D341Med (cell line): ENCODE results near the gene ASAP2.
"Not testable (repeated sequence)": the region's sequence is repeated elsewhere in the genome, so short reads cannot be mapped to it uniquely, and the experiment has no call there.

Source experiments
- DNase-seq: peaks from one replicate; pipeline ENCODE4 v3.0.0; 2012; ENCODE audit warnings: low spot score

ASAP2 gene

GRCh38 chr2:9251154-9252001 lies 44.8 kb downstream of the ASAP2 start:
- no peak for DNase-seq

GRCh38 chr2:9252002-9252357 lies 45.4 kb downstream of the ASAP2 start:
- no peak for DNase-seq

DNA sequence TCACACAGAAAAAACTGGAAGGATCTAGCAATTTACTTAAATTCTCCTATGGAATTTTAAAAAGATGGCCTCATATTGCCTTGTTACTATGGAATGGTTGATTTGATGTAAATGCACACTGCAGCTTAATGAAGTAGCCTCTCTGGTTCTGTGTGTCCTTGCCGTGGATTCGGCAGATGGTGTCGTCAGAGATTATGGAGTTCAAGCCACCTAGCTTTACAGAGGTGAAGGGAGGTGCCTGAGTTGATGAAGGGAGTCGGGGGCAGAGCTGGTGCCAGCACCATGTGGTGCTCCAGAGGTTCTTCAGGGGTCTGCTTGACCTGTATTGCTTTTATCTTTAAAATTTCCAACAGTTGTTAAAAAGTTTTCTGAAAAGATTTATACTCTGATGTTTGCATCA lies 48.8 kb downstream of the ASAP2 start:
- DNase-seq: no peak

- DNase-seq: no peak
Observed at GRCh38 chr2:9256147-9256546, 49.5 kb downstream of the ASAP2 start.

DNA sequence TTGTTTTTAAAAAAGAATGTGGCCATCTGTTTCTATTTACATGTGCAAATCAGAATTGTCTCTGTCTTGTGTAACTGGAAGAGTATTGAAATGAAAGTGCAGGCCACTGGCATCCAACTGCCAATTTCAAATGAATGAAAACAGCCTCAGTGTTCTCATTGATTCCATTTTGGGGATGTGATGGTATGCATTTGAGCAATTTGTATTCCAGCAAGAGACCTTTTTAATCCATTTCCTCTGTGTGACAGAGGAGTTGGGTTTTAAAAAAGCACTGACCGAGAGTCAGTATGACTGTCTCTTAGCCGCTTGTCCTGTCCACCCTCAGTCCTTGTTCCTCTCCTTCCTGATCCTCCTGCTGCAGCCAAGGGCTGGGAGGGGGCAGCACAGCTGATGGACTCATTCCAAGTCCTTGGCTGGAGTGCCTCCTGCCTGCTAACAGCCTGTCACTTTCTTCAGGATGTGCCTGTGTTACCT lies 50.0 kb downstream of the ASAP2 start:
- no peak for DNase-seq

GRCh38 chr2:9258501-9258900 lies 51.9 kb downstream of the ASAP2 start:
- DNase-seq: no peak

- DNase-seq: no peak
Observed at GRCh38 chr2:9258953-9259399, 52.4 kb downstream of the ASAP2 start.

DNA sequence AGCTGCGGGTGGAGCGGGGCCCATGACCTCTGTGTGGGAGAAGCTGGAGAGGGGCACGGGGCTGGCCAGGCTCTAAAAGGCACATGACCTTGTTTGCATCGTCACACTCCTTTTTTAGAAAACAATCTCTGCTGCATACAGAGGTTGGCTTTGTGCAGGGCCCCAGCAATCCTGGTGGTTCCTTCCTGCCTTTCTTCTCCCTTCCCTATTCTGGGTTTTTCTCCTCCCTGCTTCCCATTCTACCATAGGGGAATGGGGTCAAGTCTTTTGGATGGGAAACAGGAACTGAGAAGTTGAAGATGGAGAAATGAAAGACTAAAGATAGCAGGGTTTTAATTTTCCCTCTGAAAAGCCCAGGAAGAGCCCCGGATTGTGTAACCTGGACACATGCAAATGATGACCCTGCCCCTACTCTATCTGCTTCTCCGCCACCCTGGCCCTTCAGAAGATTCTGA lies 53.9 kb downstream of the ASAP2 start:
- no peak for DNase-seq

DNA sequence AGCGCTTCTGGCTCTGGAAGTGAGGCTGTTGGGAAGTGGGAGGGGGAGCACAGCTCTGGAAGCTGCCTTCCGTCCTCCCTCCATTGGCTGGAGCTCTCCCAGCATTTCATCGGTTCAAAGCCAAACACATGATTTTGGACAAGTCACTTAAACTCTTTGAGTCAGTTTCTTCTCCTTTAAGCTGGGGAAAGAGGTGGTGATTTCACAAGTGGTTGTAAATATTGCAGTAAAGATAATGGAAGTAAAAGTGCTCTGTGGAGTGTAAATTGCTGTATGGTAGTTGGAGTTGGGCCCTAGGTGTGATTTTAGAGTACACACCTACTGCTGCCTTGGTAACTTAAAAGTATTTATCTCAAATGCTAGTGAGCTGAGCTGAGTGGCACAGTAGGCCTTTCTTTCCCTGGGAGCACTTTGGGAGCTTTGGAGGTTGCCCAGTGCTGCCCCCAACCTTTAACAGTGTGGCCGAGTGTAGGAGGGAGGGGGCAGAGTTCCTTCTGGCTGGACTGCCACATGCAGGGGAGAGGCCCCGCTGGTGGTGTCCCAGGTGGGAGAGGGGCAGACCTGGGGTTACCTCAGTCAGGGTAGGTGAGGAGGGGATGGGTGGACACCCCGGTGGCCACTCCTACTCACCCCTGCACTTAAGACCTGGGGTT lies 54.7 kb downstream of the ASAP2 start:
- no peak for DNase-seq

DNA sequence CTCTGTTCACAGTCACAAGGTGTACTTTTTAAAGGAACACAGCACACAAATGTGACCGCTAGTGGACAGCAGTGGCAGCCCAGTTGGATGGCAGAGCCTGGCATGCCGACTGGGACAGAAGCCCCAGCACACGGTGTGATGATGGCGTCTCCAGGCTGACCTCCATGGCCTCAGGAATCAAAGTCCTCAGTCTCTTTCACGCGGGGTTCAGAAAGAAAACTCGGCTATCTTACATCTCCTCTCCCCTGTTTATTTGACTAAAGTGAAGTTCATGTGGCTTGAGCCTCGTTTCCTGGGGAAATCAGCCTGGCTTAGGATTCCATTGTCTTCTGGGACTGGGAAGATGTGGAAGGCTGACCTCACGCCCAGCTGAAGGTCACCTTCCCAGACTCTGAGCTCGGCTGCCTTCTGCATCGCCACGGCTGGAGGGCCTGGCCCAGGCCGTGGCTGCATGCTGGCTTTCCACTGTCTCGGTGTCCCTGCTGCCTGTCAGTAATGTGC lies 56.1 kb downstream of the ASAP2 start:
- DNase-seq: no peak

DNA sequence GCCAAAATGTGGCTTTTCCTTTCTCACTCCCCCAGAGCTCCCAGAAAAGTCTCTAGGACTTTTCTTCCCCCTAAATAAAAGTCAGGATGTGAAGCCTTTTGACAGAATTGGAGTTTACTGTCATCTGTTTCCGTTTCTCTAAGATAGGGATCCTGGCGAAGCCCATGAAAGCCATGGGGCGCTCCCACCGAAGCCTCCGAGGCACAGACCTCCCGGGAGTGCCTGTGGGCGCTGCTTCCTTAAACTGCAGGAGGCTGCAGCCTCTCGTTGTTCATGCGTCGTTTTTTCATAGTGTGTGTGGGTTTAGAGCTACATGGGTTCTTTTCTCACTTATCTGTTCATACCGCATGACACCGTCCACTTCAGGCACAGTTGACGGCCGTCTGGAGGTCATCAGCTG lies 56.8 kb downstream of the ASAP2 start:
- no peak for DNase-seq

DNA sequence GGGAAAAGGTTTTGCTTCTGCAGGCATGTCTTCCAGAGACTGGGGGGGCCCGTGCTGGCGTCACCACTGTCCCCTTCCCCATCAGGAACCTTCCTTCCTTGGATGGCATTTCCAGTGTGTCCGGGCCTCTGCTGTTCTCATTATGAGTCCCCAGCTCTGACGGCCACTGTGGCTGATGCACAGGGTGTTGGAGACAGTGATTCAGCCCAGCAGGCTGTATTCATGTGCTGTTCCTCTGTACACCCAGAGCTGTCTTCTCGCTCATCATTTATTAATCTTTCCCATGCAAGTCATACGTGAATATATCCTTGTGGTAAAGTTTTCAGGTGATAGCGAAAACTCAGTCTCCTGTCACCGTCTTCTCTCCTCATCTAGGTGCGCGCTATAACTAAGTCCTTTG lies 57.7 kb downstream of the ASAP2 start:
- DNase-seq: no peak

- DNase-seq: no peak
Observed at GRCh38 chr2:9266711-9267110, 60.1 kb downstream of the ASAP2 start.

DNA sequence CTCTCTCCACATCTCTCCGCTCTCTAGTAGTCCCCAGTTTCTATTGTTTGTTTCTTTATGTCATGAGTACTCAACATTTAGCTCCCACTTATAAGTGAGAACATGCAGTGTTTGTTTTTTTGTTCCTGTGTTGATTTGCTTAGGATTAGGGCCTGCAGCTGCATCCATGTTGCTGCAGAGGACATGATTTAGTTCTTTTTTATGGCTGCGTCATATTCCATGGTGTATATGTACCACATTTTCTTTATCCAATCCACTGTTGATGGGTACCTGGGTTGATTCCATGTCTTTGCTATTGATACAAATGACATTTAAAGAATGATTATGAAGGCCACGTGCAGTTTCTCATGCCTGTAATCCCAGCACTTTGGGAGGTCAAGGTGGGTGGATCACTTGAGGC lies 60.7 kb downstream of the ASAP2 start:
- not testable (repeated sequence) for DNase-seq

- peak; percentile 48 for DNase-seq
Observed at GRCh38 chr2:9268301-9269080, 61.9 kb downstream of the ASAP2 start.

DNA sequence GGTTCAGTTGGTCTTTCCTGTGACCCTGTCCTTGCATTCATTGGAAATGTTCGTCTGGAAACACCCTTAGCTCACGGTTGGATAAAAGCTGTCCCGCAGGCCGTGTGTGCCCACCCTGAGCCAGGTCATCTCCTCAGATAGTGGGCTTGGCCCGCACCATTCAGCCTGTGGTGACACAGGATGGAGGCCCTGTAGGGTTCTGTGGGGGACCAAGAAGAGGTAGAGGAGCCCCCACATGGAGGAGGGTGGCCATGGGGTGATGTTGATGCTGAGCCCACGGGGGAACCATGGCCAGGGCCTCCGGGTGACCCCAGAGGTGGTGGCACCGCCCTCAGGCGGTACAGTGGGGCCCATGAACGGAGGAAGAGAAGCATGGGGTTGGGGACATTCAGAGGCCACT lies 62.7 kb downstream of the ASAP2 start:
- no peak for DNase-seq

DNA sequence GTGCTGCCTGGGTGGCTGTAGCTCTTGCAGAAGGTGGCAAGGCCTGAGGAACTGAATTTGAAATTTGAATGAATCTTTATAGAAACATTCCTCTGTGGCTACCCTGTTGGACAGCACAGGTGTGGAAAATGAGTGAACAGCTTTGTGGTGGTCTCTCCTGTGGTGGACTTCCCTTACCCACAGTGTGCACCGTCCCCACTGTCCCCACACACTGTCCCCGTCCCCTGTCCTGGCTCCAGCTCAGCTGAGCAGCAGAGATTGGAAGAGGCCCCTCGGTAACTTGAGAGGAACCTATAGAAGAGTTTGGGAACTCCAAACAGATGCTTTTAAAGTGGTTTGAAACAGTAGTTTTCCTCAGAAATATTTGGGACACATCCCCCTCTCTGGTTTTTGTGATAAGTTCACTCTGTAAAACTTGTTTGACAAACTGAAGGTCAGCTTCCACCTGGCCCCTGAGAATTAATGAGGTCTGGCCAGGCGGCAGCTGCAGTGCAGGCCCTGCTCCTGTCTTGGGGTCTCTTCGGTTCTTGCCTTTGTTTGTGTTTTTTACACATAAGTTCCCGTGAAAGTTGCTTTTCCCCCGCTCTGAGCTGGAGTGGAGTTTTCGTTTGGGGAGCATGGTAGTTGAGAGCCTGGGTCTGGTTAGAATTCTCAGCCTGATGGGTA lies 63.2 kb downstream of the ASAP2 start:
- DNase-seq: no peak

DNA sequence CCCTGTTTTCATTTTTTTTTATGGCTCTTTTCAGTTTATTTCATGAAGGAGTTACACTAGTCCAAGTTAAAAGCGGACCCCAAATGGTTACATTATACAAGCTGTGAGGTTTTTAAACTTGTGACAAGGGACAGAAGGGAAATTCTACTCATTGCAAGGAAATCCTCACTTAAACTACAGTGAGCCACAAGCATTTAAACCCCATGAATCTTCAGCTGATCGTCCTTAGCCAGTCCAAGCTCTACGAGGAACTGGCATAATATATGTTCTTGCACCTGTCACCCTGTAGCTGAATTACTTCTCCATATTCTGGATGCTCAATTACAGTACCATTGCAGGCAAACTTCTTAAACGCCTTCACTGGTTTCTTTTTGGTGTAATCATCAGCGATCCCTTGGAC lies 64.5 kb downstream of the ASAP2 start:
- DNase-seq: no peak

- no peak for DNase-seq
Observed at GRCh38 chr2:9271691-9272090, 65.1 kb downstream of the ASAP2 start.

DNA sequence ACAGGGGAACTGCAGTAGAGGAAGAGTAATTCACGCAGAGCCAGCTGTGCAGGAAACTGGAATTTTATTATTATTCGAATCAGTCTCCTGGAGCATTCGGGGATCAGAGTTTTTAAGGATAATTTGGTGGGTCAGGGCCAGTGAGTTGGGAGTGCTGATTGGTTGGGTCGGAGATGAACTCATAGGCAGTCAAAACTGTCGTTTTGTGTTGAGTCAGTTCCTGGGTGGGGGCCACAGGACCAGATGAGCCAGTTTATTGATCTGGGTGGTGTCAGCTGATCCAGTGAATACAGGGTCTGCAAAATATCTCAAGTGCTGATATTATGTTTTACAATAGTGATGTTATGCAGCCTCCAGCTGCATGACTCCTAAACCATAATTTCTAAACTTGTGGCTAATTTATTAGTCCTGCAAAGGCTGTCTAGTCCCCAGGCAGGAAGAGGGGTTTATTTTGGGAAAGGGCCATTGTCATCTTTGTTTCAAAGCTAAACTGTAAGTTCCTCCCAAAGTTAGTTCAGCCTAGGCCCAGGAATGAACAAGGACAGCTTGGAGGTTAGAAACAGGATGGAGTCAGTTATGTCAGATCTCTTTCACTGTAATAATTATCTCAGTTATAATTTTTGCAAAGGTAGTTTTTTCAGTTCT lies 67.0 kb downstream of the ASAP2 start:
- DNase-seq: no peak

DNA sequence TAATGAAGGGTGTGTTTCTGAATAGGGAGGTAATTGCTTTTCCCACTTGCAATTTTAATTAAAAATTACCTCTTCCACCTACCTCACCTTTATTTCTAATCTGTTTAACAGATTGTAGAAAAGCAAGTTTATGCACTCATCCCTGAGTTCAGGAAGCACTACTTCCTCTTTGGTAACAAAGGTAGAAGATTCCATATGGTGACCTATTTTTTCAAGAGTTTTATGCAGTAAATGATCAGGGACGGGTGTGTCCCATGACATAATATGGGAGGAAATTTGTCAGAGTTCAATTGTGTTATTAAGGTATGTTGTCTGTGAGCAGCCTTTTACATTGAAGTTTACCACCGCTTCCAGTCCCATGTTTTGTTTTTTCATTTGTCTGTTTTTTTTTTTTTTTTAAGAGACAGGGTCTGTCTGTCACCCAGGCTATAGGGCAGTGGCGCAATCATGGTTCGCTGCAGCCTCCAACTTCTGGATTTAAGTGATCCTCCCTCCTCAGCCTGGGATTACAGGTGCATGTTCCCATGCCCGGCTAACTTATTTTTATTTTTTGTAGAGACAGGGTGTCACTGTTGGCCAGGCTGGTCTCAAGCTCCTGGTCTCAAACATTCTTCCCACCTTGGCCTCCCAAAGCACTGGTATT lies 68.2 kb downstream of the ASAP2 start:
- no peak for DNase-seq
